A673 (cell line): Measurements from ENCODE around the gene MOCOS.

Experiments used
- CTCF ChIP-seq: fragments of 300-800, 200-600 bp; sonication (generic); conservative IDR thresholded peaks from 2 replicates; pipeline ENCODE4 v1.5.1; 2017; ENCODE audit warnings: low read depth, mild to moderate bottlenecking, antibody characterized with exemption, low read length, moderate library complexity, mixed read lengths
- EZH2 ChIP-seq: fragments of 200-600 bp; sonication (generic); IDR thresholded peaks from 2 replicates; pipeline ENCODE4 v1.6.1; 2017; ENCODE audit warnings: borderline replicate concordance, low read depth, mild to moderate bottlenecking, mixed read lengths, antibody characterized with exemption, low read length; ENCODE audit not compliant: poor library complexity, severe bottlenecking

GRCh38 chr18:36284268-36284667 is 97.0 kb downstream of the MOCOS start:
- TF ChIP-seq CTCF (no peak), EZH2 (no peak)
